ENCODE data around the gene SP100.
"Not testable (repeated sequence)": the region's sequence is repeated elsewhere in the genome, so short reads cannot be mapped to it uniquely, and the experiment has no call there.

SP100 gene

GRCh38 chr2:230416061-230416721 is at the start of gene SP100:
Gene SP100 (plus strand): TSS chr2:230416201. CDS start chr2:230416297, 96 bp downstream.
- peak; percentile 75 for DNase-seq

GRCh38 chr2:230382108-230382507 is 33.9 kb upstream of the SP100 start:
- no peak for DNase-seq

DNA sequence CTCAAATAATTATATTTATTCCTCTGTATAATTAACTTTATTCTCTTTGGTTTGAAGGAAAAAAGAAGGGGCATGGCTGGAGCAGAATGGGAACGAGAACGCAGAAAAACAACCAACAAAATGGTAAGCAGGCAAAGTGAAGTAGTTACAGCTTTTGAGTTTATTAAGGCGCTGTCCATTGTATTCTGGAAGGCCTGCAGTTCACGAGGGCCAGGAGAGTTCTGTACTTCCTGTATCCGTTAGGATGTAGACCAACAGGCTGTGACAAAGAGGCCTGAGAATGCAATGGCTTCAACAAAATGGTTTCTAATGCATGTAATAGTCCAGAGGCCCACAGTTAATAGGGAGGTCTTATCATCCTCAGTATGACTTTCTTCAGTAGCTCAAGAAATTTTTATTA is 32.5 kb upstream of the SP100 start:
- no peak for DNase-seq

DNA sequence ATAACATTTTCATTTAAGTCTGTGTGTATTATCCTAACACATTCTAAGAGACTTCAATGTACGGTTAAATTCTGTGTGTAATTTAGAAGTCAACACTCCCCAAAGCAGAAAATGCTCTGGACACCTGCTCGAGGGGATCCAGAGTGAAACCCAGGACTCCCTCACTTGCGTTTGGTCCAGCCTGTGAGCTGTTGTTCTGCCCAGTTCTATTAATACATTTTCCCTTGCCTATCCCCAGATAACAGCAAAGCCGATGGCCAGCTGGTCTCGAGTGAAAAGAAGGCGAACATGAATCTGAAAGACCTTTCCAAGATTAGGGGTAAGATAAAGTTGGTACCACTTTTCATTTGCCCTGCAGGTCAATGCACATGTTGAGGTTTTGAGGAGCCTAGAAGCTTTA is 31.0 kb upstream of the SP100 start:
- DNase-seq, result no peak

DNA sequence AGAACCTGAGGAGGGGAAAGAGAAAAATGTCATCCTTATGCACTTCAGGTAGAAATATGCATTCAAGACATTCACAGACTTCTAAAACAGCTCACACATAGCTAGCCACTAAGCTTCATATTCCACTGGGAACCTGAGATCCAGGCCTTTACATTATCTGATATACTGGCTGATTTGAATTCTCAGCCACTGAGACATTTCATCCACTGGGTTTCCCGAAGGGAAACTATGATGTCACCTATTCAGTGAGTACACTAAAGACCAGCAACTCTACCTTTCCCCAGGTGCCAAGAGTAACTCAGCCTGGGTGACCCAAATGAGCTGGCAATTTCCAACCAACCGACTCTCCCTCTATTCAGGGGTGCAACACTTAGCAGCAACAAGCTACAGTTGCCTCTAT is 21.7 kb upstream of the SP100 start:
- DNase-seq, result no peak

DNA sequence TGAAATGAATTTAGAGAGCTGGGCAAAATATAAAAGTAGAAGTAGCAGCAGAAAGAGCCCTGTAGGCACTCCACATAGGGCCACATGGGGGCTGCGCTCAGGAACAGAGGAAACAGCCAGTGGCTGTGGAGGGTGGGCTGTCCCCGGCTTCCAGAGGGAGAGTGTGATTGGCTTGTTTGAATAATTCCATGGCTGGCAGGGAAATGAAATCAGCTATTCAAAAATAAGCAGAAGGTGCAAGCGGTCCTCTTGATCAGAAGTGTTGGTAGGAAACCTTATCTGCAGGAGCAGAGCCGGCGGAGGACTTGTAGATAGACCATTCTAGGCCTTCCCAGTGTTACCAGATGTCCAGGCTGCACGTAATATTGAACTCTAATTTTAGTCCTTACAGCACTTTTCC is 17.3 kb upstream of the SP100 start:
- not testable (repeated sequence) for DNase-seq

GRCh38 chr2:230400041-230400440 is 16.0 kb upstream of the SP100 start:
- DNase-seq, result no peak

DNA sequence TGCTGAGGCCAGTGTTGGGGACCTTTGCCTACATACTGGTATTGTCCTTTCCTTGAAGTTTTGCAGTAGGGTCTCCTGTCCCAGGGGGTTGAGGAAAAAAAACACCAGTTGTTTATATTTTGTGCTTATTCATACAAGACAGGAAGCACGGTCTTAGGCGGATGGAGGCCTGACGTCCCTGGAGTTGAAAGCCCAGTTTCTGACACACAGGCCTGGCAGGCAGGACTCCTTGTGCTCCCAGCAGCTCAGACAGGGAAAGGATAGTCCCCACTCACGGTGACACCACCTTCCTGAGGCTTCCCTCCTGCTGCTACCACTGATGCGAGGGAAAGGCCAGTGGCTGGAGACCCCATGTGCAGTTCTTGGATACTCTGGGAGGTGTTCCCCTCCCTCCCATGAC is 15.5 kb upstream of the SP100 start:
- no peak for DNase-seq

DNA sequence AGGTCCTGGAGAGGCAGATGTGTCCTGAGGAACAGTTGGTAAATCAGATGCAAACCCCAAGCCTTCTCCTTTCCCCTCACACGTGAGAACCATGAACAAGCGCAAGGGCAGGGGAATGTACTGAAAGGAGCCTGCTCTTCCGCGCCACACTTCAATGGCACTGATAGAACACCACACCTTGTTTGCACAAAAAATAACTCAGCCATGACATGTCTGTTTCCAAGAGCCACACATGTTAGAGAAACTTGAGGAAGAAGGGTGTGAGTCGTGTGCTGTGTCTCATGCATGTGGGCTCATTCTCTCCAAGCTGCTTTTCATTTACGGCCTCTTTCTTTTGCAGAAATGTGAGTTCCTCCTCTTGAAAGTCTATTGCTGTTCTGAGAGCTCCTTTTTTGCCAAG is 15.0 kb upstream of the SP100 start:
- not testable (repeated sequence) for DNase-seq

DNA sequence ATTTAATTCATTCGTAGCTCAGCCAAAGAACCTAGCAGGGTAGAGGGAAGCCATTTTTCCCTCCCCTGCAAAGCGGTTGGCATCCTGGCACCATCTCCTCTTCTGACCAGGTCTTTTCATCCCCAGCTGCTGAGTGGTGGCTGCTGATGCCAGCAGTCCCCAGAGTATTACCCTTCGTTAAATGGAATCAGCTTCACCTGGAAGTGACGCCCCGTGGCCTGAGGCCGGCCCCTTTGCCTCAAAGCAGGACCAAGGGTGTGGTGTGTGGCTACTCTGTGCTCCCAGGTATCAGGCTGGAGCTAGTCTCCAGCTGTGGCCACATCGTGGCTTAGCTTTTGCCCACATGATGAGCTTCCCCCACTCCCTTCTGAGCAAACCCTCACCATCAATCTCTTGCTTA is 12.3 kb upstream of the SP100 start:
- no peak for DNase-seq

GRCh38 chr2:230405824-230406223 is 10.2 kb upstream of the SP100 start:
- no peak for DNase-seq

DNA sequence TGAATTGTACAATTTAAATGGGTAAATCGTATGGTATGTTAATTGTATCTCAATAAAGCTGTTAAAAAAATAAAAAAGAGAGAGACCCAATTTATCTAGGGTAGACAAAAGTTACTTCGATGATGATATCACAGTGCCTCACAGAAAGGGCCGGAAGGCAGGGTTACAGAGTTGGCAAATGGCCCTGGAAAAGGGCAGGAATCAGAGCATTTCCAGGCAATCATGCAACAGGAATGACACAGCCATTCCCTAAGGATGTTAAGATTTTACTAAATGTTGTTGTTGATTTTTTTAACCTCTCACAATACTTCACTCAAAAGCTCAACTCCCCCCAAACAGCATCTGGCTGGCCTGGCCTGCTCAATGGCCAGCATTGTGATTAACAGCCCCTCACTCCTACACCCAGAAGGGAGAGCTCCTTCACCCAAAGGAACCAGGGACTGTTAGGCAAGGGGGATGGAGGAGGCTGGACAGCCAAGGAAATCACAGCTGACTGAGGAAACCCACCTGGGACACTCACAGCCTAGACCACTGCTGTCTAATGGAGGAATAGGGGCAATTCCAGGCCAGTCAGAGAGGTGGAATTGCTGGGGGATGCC is 7.7 kb upstream of the SP100 start:
- DNase-seq, result no peak

DNA sequence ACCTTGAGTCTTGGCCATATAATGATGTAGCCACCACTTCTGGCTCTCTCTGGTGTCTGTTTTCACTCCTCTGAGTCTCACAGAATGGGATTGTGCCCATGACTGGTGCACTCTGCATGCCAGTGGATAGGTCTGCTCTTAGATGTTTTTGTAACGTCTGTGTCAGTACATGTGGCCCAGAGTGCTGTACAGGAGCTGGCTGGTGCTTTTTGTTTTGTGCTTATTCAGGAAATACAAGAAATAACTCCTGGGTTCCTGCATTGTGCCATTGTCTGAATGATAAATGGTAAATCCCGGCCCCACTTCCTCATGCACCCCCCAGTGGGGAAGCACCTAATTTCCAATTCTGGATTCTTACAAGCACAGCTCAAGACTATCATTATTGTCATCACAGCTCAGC is 6.7 kb upstream of the SP100 start:
- DNase-seq, result not testable (repeated sequence)

GRCh38 chr2:230410263-230410662 is 5.7 kb upstream of the SP100 start:
- no peak for DNase-seq

DNA sequence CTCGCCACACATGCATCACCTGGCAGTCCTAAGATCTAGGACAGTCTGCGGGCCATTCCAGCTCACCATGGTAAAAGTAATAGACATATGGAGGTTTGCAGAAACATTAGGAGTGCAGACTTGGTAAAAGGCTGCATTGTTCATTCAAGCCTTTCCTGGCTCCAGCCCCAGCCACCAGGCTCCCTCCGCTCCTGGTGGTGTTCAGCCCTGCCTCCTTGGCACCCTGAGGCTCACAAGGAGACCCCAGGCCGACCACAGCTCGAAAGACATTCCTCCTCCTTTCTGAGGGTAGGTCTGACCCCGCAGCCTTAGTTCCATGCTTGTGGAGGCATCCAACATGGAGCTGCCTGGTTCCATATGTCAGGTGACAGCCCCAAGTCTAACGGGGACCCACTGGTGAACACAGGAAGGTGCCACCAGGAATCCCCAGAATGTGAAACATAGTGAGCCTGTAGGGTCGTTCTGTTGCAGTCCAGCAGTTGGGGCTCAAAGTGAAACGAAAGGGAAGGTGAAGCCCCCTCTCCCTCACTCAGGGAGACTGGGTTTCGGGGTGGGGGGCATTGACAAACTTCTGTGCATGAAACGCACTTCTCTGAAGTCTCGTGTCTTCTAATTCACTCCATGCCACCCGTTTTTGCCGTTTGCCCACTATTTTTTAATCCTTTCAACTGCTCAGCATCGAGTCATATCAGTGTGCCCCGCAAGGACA is 5.0 kb upstream of the SP100 start:
- DNase-seq, result no peak

DNA sequence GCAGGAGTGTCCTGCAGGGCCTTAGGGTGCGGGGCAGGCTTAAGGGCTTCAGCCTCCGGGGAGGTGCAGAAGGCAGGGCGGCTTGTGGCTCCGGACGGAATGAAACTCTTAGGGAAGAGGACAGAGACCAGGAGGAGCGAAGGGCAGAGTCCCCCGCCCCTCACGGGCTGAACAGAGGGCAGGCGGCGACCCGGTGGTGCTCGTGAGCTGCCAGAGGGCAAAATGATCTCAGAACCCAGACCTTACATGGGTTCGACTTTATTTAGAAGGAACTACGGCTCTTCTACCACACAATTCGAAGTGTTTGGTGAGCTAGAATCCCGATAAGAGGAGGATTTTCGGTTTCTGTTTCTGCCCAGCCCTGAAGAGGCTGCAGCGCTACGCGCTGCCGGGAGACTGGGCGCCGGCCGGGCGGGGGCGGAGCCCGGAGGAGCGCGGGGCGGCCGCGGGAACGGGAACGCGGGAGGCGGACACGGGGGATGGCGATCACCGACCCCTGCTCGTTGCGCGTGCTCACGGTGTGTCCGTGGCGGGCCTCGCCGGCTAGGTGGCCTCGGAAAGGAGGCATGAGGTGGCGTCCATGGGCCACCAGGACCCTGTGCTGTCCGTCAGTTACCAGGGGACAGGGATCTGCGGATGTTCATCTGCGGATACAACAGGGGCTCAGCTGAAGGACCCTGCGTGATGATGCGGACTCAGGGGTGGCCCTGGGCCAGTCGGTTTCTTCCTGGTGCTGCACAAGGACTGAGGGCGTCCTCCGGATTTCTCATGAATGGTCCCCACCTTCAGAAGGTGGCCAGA is 4.2 kb upstream of the SP100 start:
- DNase-seq, result peak; percentile 56

GRCh38 chr2:230412371-230412711 is 3.7 kb upstream of the SP100 start:
- DNase-seq, result no peak

DNA sequence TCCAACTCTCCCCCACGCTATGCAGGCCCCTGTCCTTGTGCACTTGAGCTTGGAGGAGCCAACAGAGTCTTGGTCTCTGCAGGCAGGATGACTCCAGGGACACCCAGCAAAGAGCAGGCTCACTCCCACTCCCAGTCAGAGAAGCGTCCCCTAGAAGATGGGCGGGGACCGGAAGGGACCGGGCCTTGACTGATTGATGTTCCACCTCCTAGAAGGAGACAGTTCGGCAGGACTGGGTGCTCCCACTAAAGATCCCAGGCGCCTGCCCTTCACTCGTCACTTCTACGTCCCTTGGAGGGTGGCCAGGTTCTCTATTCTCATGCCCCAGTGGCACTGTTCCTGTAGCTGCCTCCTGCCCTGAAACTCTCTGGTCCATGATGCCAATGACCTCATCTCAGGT is 3.2 kb upstream of the SP100 start:
- DNase-seq, result no peak

DNA sequence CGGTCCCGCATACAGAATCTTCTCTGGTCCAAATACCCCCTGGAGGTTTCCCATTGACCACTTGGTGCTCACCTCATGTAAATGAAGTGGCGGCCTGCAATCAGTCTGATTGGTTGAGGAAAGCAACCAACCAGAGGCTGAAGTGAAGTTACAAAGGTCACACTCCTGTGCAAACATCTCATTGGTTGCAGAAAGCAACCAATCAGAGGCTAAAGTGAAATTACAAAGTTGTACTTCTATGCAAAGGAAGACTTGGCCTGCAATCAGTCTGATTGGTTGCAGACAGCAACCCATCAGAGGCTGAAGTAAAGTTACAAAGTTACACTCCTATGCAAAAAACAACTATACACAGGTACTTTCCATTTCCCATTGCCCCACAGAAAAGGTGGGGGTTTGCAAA is 2.5 kb upstream of the SP100 start:
- DNase-seq, result no peak

DNA sequence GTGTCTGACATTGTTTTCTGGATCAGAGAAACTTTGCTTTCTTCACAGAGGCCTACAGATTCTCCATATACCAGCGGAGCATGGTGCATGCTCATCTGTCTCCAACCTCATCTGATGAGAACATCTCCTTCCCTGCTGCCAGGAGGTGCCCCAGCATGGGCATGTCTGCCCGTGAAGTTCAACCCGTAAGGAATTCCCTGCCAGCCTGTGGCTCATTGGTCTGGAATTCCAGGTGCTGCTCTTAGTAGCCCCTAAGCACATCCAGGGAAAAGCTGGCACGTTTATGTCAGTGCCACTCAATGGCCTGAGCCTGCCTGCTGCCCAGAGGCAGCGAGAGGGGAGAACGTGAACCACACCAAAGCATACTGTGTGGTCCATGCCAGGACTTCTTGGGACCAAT is 1.7 kb upstream of the SP100 start:
- DNase-seq, result no peak

DNA sequence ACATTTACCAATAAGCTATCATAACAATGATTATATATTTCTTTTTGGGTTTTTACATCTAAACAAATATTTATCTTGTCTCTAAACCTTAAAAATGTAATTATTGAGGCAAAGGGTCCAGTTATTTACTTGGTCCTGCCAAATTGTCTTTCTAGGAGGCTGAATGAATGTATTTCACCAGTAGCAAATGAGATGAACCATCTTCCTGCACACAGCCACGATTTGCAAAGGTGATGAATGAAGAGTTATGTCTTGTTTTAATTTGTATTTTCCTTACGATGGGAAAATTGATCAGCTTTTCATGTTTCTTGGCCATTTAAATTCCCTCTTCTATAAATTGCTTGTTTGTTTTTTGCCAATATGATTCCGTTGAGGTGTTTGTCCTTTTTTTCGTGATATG is 1.4 kb downstream of the SP100 start:
- DNase-seq, result no peak

DNA sequence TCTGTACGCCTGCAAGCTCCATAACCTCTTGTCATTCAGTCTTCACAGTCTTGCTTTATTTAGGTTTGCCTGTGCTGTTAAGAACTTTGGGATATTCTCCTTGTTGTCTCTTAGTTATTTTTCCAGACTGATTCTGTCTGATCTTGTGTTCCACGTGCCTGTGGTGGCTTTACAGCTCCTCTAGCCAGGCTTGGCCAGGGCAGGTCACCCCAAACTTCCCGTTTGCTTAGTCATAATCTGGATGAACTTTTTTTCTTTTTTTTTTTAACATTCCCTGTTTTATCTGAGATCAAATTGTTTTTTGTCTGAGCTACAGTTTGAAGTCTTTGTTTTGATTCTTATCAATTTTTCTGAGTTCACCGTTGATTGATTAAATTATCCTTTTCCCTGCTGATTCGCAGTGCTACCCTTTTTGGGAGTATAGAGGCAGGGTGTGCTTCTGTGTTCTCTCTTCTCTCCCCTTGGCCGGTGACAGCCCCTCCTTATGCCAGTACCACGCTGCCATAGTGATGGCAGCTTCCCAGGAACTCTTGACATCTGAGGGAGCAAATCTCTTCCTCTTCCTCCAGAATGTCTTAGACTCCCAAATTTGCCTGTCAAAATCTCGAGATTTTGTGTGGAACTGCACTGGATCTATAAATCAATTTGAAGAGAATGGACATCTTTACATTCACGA is 2.5 kb downstream of the SP100 start:
- DNase-seq, result no peak

DNA sequence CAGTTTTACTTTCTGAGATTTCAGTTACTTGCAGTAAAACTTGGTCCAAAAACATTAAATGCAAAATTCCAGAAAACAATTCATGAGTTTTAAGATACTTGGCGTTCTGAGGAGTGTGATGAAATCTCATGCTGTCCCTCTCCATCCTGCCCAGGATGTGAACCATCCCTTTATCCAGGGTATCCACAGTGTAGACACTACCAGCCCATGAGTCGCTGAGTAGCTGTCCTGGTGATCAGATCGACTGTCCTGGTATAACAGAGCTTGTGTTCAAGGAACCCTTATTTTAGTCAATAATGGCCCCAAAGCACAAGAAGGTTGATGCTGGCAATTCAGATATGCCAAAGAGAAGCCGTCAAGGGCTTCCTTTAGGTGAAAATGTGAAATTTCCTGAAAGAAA is 3.2 kb downstream of the SP100 start:
- no peak for DNase-seq

Measured in NK-92 treated with Interleukin-12 subunit alpha and Interleukin-12 subunit beta, amount 100 ng/mL, for 24 hours (cell line).